GM19035 (cell line): ENCODE results near the gene GRIA2.
"Not testable (repeated sequence)": the region's sequence is repeated elsewhere in the genome, so short reads cannot be mapped to it uniquely, and the experiment has no call there.

Source experiments
- ATAC-seq: cut with Tn5 transposase; IDR thresholded peaks from one replicate; pipeline ENCODE4 v1.9.1; 2021; ENCODE audit not compliant: unreplicated experiment

The GRIA2 gene

DNA sequence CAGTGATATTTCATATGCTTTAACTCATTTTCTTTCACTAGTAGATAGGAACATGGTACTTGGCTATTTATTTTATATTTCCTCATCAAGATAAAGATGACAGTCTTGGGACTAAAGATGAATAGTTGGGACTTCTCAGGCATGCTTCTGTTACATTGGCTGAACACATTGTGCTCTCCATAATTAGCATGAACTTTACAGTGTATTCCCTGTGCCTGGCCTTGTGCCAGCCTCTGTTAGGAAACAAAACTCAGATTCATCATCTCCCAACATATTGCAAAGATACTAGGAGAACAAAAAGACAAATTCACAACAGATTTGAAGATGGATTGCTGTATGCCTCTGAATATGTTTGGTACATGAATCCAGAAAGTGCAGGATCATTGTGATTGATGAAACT is 26.4 kb downstream of the GRIA2 start:
- ATAC-seq = no peak

DNA sequence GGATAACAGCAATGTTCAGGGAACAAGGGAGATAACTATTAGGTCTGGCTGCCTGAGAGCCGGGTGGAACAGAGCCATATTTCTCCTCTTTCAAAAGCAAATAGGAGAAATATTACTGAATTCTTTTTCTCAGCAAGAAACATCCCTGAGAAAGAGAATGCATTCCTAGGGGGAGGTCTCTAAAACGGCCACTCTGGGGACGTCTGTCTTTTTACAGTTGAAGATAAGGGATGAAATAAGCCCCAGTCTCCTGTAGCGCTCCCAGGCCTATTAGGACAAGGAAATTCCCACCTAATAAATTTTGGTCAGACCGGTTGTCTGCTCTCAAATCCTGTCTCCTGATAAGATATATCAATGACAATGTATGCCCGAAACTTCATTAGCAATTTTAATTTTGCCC is 37.6 kb downstream of the GRIA2 start:
- not testable (repeated sequence) for ATAC-seq

DNA sequence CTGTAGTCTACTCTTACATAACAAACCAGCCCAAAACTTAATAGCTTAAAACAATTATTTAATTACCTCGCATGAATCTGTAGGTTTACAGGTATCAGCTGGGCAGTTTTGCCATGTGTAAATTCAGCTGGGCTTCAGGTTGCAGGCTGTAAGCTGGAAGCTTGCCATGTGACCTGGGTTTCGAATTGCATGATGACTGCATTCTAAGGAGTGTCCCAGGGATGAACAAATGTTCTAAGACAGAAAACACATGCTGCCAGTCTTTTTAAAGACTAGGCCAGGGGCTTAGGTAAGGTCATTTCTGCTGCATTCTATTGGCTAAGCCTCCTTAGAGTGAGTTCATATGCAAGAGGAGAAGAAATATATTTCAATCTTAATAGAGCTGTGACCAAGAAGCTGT is 44.8 kb downstream of the GRIA2 start:
- no peak for ATAC-seq

DNA sequence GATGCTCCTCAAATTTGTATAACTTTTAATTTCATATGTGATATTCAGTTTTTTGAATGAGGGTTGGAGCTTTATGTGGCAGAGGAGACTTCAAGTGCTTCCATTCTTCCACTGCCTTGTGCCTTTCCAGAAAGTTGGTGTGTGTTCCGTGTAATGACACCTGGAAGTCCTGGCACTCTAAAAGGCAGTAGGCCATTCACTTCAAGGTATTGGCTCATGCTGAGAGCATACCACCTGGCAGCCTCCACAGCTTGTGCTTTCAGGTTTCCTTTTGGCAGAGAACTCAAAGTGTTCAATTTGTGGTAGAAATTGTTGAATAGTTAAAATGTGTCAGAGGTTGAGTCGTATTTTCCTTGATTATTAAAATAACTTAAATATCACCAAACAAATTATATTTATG is 49.6 kb downstream of the GRIA2 start:
- no peak for ATAC-seq

DNA sequence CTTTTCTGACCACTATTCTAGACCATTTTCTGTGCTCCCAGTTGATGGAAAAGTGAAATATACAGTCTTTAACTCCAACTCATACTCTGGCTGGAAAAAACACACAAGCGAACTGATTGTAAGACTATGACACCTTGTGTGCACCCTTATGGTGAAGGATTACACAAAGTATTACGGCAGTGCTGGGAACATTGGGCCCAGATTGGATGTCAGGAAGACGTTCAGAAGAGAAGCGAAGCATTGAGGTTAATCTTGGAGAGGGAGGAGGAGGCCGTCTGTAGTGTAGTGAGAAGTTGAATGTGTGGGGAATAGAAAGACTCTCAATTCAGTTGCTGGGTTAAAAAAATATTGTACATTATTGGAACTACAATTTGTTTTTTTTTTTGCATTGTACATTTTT is 50.0 kb downstream of the GRIA2 start:
- no peak for ATAC-seq

DNA sequence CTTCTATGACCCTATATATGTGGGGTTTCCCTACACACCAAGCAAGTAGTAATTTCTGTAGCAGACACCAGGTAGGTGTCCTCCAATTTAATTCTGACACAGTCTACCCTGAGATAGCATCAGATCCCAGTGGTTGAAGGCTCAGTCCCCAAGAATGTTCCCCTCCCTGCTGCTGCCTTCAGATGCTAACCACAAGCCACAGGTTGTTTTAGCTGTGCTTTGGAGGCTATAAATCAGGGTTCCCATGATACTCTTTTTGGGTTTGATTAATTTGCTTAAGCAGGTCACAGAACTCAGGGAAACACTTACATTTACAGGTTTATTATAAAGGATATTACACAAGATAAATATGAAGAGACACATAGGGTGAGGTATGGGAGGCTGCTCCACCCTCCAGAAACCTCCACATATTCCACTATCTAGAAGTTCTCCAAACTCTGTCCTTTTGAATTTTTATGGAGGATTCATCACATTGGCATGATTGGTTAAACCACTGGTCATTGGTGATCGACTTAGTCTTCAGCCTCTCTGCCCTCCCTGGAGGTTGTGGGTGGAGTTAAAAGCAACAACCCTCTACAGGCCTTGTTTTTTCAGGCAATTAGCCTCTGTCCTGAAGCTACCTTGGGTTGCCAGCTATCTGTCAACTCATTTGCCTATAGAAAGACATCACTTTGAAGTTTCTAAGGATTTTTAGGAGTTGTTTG is 50.8 kb downstream of the GRIA2 start:
- no peak for ATAC-seq

DNA sequence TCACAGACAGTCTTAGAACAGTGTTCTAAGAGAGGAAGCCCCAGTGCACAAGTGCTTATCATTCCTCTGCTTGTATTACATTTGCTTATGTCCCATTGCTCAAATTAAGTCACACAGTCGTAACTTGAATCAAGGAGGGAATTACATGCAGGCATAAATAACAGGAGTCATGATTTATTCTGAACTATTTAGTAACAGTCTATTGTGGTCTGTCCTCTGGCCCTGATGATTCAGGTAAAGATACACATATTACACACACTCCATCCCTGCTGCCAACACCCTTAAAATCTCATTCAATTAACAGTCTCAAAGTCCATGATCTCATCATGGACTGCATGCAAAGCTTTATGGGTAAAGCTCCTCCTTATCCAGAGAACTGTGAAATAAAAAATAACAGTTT is 60.1 kb downstream of the GRIA2 start:
- no peak for ATAC-seq

DNA sequence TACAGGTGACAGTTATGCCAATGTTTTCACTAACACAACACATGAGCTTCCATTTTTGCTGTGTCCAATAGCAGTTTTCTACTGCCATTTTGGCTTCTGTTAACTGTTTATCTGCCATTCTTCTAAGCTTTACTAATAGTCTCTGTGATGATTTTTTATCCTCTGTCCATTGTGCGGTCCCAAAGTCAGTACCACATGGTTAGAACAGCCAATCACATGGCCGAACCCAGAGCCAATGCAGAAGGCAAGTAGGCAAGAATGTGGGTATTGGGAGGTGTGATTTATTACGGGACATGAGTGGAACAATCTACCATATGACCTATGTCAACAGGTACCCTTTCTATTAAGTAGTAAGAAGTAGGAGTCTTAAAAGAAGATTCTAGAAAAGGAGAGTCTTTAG is 61.5 kb downstream of the GRIA2 start:
- ATAC-seq = no peak

DNA sequence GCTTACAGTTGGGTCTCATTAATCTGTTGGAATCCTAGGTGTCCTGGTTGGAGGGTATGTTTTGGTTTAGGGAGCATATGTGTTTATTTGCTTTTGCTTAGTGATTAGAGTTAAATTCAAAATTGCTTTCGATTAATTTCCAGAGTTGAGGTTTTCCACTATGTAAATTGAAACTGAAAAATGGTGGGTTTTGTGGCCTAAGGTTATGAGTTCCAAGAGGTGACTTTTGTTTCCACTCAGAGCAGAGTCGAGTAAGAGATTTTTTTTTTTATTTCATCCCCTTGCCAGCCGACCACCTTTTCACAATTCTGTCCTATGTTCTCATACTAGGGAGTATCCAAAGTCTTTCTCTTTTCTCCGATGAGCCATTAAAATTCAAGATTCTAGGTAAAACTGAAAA is 66.9 kb downstream of the GRIA2 start:
- ATAC-seq = no peak

DNA sequence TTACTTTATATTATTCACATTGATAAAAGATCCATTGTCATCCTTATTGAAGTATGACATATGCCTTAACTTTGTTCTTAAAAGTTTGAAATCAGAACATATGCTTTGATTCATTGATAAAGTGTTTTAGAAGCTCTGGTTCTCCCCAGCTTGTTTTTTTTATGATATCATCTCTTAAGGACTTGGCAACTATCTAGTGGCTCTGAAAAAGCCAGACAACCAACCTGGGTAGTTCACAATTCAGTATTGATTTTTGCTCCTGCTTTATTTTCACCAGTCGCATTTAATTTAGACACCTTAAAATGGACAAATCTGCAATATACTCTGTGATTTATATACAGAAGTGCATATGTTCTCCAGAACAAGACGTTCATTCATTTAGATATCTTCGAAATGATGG is 70.1 kb downstream of the GRIA2 start:
- no peak for ATAC-seq

DNA sequence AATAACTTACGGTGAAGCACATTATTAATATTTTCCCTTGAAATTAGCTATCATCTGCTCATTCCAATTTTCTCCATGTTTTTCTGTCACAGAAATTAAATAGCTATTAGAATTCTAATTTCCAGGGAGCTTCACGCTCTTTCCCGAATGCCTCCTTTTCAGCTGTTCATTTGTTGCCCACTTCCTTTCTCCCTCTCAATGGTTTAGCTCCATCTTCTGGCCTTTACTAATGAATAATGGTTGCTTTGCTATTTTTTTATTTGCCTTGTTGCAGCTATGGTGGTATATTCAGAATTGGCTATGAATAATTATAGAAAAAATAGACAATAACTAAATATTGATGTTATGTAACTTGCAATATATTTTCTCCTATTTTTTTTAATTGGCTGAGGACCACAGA is 70.5 kb downstream of the GRIA2 start:
- ATAC-seq = no peak

DNA sequence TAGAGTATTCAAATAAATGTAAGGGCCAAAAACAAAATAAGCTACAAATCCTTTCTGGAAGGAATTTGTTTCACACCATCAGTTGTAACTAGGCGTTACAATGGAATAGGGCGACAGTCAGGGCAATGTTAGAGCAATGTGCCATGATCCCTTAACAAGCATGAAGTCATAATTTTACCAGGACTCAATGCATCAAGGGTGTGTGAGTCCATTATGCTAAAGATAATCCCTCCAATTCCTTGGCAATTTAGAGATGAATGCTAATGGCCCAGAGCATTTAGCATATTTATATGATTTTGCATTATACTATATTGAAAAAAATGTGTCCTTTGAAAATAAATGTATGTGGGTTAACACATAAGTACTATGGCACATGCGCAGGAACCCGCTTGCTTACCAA is 73.1 kb downstream of the GRIA2 start:
- no peak for ATAC-seq

DNA sequence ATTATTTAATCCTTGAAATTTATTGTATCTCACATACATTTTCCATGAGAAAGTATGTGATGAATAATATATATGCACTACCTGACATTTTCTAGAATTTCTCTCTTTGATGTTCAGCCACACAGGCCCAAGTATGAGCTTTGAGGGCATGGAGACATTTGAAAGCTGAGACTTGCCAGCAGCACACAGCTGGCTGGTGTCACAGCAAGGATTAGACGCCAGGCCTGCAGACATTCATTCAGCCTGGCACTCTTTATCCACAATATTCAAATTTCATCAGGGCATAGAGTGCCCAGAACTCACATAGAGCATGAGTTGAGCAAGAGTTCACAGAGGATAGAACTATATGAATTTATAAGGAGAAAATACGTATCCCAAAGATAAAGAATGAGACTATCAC is 74.0 kb downstream of the GRIA2 start:
- ATAC-seq = no peak

DNA sequence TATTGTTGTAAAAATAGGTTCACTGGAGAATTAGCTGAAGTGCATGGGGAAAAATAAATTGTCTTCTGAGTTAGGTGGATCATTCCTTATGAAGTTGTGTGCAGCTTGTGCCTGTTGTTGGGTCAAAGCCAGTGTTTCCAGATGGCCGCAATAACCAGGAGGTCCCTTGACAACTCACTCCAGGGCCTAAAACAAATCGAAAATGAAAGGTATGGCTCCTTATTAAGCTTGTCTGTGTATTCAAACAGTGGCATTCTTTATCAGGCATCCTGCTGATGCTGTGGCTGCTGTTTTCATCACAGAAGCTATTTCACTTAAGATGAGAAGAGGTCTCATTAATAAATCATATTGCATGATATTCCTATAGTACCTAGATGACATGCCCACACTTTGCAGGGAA is 80.2 kb downstream of the GRIA2 start:
- no peak for ATAC-seq

DNA sequence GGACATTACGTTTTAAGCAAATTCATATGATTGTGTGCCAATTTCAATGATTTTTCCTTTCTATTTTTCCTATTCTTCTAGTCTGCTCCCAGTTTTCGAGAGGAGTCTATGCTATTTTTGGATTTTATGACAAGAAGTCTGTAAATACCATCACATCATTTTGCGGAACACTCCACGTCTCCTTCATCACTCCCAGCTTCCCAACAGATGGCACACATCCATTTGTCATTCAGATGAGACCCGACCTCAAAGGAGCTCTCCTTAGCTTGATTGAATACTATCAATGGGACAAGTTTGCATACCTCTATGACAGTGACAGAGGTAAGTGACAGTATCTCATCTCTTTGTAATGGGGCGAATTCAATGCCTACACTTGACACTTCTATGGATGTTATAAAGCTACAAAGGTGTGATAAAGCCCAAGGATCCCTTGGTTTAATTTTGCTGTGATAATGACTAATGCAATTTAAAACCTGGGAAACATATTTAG is 83.0 kb downstream of the GRIA2 start:
- no peak for ATAC-seq

DNA sequence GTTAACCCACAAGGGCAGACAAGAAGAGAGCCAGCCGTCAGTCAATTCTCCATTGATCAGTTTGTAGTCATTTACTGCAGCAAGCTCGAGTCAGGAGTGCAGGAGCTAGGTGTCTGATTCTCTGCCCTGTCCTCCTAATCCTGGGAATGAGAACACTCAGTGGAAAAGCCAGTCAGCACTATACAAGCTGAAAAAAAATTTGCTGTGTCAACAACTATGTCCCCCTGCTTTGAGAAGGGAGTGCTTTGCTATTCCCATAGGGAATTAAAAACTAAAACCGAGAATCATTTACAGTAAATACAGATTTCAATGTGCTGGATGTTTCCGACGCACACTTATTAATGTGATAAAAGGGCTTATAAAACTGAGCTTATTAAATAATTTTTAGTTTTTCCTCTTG is 84.2 kb downstream of the GRIA2 start:
- no peak for ATAC-seq

DNA sequence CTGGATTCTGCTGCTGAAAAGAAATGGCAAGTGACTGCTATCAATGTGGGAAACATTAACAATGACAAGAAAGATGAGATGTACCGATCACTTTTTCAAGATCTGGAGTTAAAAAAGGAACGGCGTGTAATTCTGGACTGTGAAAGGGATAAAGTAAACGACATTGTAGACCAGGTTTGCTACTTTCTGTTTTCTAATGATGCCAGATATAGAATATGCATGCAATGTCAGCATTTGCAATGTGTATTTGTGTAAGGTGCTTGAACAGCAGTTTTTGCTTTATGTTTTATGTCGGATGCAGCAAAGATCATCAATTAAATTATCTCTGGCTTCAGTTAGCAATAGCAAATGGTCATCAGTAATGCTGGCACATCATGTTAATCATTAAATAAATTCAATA is 92.2 kb downstream of the GRIA2 start:
- no peak for ATAC-seq

DNA sequence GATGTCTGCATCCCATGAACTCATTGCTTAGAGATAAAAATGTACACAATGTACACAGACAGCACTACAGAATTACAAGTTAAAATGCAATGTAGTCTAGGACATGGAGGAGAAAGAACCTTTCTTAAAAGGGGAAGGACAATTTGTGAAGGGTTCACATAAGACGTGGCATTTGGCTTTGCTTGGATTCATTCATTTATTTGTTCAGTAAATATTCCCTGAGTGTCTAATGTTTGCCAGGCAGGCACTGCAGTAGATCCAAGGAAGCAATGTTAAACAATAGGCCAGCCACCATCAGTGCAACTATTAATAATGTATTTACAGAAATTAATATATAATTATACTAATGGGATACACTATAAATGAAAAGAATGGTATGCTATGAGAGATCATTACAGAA is 94.4 kb downstream of the GRIA2 start:
- no peak for ATAC-seq

DNA sequence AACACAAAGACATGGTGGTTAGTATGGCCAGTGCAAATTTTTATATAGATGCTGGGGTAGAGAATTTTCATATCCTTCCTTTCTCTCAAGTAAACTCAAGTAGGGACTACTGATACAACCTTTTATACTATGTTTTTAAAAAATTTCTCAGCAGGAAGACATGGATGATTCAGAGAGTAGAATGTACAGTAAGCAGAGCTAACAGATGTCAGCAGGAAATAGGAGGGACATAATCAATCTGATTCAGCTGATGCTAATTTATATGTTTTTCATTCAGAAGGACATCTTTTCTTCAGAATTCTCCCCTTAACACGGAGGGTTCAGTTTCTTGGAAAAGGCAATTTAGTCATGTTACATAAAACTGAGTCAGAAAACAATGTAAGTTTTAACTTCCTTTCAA is 95.4 kb downstream of the GRIA2 start:
- ATAC-seq = no peak

DNA sequence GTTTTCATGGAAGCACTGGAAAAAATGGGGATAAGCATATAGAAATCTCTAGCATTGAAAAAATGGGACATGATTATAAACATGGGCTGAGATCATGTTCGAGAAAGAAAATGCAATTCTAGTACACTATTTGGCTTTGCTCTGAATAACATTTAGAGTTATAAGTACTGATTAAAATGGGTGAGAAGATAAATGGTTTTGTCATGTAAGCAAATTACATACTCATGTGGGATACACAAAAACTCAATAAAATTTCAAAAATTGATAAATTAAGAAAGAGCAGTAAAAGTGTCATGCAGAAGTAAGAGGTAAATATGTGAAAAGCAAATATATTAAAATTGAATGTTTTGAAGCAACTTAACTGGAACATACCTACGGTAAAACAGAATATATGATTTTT is 99.6 kb downstream of the GRIA2 start:
- no peak for ATAC-seq

DNA sequence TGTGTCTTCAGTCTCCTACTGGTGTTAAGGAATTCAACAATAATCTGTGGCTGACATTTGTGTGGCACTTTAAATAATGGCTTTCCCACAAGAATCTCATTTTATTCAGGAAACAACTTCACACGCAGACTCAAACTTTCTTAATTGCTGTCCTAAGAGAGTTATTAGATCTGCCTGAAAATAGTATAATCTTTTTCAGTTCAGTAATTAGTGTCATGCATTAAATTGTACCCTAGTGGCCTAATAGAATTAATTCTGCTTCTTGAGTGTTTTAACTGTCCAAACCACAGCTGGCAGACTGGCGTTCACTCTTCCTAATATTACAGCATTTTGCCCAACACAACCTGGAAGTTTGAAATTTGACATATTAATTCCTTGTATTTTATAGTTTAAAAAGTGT is 107.1 kb downstream of the GRIA2 start:
- no peak for ATAC-seq

DNA sequence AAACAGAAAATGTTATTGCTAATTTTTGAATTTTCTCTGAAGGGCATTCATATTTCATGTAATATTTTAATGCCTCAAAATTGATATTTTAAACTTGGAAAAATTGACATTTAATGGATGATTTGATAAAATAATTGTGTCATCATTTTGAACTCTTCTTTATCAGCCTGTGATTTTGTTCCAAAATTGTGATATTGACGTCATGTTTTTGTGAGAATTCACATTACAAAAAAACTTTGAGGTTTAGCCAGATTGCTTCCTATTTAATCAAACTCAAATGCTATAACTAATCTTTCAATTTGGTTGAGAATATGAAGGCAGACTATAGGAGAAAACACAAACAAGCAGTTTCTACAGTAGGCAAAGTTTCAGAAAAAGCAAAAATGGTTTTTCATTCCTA is 137.4 kb downstream of the GRIA2 start:
- no peak for ATAC-seq

DNA sequence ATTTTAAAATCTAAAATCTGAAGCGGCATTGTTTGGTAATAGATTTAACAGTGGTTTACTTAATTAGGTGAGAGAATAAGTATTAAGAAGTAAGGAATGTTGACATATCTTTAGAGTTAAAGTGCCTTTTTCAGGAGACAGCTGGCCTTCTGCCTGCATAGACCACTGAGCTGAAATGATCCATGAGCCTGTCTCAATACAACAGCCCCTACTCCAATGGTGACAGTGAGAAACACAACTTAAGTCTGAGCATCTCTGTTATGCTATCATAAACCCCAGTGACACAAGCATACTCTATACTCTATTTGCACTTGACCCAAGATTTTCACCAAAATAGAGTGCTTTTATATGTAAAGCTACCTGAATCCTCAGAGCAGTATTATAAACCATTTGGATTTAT is 137.9 kb downstream of the GRIA2 start:
- ATAC-seq = no peak
